Activated gamma-delta T cell treated with Interleukin-2 at 50 U/mL for 16 hours (primary cell): Measurements from ENCODE around the gene MYMK.

Experiments used
- DNase-seq: peaks from one replicate; pipeline ENCODE4 v3.0.0-alpha.2; 2020

Gene MYMK

DNA sequence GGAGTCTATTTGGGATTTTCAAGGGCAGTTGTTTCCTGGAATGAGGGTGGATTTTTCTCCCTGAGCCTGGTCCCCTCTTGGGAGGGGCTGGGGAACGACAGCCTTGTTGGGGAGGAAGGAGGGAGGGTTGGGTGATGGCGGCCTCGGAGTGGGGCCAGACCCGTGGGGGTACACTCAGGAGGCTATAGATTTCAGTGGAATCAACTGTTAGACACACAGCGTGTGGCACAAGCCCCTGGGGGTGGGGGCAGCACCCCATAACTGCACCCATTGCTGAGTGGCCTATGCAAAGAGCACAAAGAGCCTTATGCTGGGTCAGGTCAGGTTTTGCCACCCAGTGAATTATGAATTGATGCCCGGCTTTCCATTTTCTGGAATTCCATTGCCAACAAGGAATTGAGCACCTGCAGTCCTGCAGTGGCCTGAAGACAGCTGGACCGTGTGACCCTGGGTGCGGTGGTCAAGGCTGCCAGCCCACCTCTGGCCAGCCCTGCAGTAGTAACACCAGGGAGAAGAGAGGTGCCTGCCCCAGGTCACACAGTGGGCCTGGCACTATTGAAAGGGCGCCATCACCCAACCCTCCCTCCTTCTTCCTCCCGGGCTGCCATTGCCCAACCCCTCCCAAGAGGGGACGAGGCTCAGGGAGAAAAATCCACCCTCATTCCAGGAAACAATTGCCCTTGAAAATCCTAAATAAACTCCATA, 8.4 kb downstream of the MYMK start:
- DNase-seq, result no peak

DNA sequence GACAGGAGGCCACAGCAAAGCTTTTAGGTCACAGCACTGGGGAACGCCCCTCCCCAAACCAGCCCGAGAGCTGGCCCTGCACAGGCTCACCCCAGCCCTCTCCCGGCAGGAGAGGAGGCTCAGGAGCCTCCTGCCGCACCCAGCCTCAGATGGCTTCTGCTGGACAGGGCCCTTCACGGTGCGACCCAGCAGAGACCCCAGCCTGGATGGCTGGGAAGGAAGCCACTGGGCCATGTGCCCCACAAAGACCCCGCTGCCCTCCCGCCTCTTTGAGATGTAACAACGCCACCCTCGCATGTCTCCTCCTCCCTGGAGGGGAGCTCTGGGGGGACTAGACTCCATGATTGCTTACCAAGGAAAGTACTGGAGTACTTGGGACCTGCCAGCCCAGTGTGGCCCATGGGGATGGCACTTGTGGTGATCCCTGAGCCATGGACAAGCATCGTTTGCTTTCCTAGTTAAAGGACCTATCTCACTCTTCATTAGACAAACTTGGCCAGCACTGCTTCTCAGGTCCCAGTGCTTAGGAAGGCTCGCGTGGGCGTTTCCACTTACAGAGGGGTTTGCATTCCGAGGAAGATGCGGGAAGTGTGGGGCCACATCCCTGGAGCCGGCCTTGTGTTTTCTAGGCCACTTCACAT, 9.0 kb downstream of the MYMK start:
- DNase-seq, result no peak

DNA sequence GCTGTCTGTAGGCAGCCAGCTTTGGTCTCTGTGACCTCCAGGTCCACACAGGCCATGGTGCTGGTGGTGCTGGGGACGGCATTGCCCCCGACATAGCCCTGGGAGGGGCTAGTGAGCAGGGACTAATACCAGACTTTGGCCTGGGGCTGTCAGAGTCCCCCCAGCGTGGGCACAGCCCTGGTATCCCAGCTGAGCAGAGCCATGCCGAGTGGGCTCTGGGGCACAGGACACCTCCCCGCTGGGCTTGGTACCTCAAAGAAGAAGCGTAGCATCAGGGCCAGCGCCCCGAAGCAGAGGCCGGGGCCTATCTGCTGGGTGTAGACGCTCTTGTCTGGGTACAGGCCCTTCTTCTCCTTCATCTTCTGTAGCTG, 9.5 kb downstream of the MYMK start:
- no peak for DNase-seq

DNA sequence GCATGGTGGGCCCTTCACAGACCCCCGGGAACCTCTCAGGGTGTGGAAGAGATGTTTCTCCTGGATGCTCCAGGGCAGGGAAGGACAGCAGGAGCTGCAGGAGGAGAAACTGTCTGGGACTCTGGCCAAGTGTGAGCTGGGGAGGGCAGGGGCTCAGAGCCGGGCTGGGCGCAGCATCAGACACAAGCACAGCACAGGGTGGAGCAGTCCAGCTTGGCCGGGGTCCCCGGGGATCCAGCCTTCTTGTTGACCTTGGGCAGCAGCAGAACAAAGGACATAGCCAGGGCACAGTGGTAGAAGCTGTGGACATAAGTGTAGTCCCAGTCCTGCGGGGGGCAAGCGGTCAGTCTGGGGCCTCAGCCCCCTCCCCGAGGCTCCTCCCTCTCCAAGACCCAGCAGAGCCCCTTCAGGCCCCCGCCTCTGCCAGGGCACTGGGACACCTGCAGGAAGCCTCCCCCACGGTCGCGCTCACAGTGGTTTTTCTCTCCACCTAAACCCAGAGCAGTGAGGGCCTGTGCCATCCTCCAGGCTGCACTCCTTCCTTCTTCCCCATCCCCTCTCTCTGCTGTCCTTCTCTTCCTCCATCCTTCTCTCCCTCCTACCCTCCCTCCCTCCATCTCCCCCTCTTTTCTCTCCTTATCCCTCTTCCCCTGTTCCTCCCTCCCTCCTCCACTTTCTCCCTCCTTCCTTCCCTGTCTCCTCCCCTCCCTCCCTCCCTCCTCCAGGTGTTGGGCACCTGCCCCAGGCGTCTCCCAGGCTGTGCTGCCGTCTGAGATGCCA, 10.1 kb downstream of the MYMK start:
- no peak for DNase-seq

DNA sequence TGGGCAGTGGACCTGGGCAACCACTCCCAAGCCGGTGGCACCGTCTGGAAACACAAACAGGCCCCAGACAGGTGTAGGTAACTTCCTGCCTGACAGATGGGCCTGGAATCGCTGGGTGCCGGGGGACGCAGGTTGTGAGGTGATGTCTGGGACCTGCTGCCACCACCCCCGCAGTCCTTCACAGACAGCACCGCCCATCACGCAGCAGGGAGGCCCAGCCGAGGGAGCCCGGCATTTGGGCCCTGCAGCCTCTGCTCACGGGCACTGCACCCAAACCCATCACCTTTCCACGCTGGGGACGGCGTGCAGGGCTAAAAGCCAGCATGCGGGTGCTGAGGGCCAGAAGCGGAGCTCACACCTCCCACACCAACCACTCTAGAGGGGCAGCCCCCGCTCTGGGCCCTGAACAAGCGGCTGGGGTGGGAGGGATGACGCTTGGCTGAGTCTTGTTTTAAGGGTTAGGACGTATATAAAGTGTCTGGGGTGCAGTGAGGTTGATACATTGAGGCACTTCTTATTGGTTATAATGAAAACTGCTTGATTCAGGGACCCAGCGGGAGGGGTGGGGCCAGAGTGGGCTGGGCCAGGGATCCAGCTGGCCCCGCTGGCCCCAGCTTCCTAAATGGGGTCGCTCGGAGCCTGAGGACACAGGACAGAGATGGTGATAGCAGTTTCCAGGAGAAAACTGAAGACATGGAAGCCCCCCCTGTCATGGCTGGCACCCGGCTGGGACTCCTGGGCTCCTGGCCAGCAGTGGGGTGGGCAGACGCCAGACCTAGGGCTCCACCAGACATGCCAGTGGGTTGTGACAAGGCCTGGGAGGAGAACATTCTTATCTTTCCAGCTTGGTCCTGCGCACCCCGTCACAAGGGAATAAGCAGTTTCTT, 11.3 kb downstream of the MYMK start:
- no peak for DNase-seq

DNA sequence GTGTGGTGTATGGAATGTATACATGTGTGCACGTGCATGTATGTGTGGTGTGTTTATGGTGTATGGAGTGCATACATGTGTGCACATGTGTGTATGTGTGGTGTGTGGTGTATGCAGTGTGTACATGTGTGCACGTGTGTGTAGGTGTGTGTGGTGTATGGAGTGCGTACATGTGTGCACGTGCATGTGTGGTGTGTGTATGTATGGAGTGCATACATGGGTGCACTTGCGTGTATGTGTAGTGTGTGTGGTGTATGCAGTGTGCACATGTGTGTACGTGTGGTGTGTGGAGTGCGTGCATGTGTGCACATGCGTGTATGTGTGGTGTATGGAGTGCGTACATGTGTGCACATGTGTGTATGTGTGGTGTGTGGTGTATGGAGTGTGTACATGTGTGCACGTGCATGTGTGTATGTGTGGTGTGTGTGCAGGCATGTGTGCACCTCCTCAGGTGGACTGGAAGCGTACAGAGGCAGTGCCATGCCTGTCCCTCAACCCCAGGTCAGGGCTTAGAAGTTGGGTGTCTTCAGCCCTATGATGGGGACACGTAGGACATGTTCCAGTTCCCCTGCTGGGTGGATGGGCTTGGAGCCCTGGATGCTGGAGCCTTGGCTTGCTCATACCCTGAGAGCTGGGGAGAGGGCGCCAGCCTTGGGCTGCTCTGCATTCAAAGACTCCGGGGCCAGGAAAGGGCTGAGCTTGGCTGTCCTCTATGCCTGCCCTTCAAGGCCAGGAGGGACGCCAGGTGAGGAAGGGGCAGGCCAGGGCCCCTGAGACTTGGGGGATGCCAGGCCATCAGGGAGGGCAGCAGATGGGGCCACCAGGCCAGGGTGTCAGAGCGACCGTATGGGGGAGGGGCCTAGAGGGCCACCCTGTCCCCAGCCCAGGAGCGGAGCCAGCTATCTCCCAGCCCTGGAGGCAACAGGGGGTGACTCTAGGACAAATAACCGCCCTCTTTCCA, 12.2 kb downstream of the MYMK start:
- no peak for DNase-seq

DNA sequence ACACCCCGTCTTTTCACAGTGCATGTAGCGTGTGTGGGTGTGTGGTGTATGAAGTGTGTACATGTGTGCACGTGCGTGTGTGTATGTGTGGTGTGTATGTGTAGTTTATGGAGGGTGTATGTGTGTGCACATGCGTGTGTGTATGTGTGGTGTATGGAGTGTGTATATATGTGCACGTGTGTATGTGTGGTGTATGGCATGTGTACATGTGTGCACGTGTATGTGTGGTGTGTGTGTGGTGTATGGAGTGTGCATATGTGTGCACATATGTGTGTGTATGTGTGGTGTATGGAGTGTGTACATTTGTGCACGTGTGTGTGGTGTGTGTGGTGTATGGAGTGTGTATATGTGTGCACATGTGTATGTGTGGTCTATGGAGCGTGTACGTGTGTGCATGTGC, 13.2 kb downstream of the MYMK start:
- no peak for DNase-seq

DNA sequence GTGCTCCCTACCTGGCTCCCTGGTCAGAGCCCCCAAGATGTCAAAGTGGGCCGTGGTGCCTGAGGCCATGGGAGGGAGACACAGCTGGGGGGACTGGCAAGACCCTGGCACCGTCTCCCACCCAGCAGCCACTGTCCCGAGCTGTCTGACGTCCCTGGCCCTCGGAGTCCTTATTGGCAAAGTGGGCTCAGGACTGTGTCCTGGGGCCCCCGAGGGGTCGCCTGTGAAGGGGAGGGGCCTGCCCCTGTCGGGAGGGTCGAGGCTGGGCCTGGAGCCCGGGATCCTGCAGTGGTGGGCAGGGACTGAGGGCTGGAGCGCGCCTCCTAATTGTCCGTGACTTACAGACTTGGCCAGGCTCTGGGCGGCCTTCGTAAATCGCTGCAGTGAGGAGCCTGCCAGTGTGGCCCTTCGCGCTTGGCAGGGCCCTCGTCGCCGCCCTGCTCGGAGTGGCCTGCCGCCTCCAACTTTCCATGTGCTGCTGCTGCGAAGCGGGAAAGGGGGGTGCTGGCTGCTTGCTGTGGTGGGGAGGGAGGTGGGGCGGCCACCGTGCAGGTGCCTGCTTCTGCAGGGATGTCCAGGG, 13.7 kb downstream of the MYMK start:
- DNase-seq, result no peak

DNA sequence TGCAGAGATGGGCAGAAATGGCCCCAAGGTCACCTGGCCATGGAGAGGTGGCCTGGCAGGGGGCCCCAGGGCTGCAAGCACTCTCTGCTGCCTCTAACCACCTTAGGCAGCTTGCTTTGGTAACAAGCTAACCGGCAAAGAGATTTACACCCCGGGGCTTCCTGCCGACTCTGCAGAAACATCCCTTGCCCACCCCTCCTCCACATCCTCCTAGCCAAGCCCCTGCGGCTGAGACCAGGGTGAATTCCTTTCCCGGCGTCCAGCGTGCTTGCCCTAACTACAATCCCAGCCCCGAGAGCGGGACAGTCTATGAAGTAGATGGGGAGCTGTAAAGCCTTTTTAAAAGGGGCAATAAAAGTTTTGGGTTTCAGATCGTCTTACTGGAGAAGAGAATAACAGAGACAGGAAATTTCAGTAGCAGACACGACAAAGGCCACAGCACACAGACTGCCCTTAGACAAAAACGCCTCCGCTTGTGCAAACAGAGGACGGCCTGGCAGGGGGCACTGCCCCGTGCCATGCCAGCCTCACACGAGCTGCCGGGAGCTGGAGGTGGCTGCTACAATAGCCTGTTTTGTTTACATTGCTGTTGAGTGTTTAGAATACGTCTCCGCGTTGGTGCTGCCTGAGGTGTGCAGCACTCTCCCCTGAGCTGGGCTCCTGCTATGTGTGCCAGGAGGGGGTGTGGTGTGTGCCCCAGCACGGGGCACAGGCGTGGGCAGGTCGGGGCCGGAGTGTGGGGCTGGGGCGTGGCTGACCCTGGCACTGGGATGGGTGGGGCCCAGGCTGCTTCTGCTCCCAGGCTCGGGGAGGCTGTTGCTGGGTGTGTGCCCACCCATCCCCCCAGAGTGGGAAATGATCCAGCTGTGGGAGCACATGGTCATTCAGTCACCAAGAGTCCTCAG, 15.3 kb downstream of the MYMK start:
- peak; percentile 34 for DNase-seq

DNA sequence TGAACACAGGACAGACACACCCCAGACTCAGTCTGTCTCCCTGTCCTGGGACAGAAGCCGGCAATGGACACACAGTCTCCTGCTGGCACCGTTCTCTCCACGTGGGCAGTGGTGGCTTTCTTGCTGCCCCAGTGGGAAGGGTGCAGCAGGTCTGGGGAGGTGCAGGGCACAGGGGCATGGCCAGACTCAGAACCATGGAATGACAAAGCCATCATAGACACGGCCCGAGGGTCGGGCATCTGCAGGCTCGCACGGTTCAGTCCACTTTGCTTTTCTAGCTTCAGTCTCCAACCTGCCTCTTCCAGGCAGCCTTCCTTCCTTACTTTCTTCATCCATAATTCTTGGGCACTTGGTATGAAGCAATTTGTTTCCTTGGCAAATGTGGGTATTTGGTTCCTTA, 16.7 kb downstream of the MYMK start:
- no peak for DNase-seq

DNA sequence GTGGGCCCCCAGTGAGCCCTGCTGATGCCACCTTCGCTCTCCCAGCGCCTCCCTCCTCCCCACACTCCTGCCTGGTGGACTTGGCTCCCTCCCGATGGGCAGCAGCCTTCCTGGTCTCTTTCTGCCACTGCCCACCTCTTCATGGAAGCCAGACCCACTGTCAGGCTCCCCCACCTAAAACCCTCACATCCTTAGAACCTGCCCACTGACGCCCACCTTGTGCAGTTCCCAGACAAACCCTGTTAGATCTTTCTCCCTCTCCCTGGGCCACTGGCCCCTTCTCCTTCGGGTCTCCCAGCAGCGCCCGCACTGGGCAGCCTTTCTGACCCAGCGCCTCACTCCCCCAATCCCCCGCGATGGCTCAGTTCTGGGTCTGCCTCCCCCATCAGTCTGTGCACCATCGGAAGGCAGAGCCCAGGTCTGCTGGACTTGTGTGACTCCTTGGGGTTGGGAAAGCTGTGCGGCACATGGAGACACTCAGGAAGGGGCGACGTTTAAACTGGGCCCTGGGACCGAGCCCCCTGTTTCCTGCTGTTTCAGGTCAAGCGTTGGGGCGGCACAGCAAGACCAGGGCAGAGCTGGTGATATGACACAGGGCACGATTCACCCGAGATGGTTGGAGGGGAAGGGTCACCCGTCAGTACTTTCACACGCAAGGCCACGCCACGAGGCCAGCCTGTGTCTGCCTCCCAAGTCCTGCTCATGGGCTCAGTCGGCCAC, 17.4 kb downstream of the MYMK start:
- no peak for DNase-seq

DNA sequence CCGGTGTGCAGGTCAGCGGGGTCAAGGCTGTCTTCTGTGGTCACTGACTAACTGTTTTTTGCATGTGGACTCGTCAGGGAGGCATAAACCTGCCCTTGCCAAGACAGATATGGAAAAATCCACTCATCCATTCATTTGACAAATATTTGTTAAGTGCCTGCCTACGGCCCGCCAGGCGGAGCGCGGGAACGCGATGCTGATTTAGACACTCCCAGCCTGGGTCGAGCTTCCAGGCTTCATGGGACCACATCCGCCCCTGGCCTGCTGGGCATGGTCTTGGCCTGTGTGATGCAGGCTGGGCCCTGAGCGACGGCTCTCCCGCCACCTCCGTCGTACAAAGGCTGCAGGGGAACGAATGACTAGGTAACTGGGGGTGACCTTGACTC, 18.1 kb downstream of the MYMK start:
- no peak for DNase-seq

DNA sequence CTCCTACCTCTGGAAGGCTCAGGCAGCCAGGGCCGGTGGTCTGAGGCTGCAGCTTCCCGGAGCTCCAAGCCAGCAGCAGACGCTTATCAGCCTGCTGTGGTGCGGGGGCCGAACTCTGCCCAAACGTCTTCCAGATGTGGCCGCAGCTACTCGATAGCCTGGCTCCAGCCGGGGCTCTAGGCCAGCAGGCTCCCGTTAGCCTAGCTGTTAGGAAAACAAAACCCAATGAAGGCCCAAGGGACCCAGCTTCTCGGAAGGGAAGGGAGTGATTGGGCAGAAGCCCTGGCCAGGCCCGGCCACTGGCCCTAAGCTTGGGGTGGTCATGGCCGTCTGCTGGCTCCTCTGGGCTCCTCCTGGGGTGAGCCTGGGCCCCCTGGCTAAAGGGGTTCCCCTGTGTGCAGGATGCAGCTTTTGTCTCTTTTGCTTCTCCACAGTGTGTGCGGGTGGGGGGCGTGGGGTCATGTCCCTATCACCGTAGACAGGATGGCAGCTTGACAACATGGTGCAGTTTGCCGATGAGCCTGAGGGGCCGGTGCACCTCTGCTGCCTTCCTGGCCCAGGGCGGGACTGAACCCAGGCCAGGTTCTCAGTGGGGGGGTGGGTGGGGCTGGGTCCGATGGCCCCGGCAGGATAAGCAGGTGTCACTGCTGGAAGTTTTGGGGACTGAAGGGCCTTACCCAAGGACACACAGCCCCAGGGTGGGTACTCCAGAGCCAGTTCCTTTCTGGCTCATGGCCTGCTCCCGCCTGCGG, 18.7 kb downstream of the MYMK start:
- DNase-seq, result no peak

DNA sequence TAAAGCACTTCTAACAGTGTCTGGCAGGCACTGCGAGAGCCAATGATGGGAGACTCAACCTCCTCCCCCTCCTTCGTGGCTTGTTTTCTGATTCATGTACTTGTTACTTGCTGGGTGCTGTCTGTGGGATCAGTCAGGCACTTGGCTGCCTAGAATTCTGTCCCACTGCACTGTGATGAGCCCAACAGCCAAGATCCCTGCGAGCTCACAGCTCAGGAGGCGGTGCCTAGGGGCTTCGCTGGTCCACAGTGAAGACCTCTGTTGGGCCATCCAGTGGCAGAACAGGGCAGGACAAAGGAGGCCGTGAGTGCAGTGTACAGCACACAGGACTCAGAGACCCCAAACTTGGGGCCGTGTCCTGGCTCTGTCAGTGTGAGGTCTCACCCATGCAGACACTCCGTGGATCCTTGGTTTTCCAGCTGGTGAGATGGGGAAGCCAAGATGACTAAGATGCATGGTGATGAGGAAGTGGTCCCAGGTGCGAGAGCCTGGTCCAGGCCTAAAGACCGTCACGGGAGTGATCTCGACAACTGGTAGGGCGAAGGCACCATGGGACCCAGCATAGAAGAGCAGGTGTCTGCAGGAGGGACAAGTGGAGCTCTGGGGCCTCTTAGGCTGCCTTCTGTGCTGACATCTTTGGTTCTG, 19.5 kb downstream of the MYMK start:
- DNase-seq, result no peak

DNA sequence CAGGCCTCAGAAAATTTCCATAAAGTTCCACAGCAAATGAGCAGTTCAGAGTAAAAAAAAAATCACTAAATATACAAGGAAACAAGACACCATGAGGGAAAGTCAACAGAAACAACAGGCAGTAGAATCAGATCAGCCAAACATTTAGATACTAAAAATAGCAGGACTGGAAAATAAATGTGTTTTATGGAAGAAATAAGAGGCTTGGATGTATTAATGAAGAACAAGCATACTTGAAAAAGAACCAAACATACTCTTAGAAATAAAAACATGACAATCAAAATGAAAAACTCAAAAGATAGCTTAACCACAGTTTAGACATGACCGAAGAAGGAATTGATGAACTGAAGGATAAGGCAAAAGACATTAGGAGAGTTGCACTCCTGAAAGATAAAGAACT, 22.6 kb downstream of the MYMK start:
- no peak for DNase-seq

DNA sequence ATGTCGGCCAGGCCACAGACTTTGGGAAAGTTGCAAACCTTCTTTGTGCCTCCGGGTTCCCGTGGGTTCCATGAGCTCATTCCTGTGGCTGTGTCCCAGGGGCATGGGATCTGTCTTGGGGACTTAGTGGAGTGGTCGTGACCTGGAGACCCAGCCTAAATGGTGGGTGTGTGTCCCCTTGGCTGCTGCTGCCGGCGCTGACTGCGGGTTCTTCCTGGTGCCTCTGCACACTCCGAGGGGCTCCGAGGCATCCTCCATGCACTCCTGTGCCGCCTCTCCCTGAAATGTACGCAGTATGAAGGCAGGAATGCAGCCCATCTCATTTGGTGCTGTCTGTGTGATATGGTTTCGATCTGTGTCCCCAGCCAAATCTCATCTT, 24.9 kb downstream of the MYMK start:
- no peak for DNase-seq

DNA sequence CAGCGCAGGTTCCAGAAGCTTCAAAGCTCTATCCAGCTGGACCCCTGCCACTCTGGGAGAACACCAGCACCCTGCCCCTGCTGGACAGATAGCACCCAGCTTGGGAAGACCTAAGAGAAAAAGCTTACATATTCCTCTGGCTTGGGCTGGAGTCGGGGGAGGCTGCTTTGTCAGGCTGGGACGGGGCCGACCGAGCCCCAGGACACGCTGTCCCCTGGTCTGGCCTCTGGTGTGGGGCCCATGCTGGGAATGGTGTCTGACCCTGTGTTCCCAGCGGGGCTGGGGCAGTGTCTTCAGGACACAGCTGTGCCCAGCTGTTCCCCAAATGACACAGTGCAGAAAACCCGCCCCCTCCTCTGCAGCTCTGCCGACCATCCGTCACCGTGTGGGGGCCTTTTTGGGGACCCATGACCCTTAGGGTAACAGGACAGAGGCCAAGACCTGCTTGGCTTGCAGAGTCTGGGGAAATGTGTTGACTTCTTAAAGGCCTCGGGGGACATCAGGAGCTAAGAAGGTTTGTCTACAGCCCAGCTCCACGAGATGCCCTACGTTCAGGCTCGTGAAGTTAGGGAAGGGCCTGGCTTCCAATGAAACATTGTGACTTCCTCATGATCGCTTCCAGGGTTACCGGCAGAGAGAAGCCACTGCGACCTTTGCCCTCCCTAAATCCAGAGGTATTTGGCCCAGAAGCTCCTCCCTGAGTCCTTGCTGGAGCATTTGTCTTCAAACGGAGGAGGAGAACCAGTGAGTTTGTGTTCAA, 25.4 kb downstream of the MYMK start:
- DNase-seq, result no peak
